ENCODE measurements around the gene VTI1A.
A peak's percentile ranks its signal among the peaks of the same experiment; 100 is the strongest.

VTI1A gene

DNA sequence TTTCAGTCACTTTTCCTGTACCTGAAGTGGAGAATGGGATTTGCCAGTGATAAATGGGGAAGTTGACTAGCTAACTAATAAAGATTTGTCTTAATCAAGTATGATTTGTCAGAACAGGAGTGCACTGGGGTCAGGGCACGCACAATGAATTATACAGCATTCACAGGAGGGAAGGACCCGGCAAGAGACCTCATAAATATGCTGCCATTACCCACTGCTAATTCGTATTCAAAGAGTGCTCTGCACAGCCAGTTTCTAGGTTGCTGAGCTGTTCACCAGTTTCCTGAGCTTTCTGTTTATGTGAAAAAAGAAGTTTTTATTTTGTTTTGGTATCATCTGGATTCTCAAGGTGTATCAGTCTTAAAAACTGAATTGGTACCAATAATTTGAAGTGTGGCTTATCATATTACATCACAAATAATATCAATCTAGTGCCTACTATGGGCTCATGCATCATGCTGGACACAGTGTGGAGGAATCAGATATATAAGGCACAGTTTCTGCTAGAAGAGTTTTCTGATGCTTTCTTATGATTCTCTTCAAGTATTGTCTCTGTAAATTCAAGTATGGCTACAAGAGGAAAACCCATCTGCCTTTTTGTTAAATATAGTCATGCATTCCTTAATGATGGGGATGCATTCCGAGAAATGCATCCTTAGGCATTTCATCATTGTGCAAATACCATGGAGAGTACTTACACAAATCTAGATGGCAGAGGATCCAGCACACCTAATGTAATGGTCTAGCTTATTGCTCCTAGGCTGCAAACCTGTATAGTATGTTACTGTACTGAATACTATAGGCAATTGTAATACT, 202.2 kb downstream of the VTI1A start:
- no peak for DNase-seq
- in situ Hi-C loops (cut with HindIII; ENCODE audit: low pct_ligation_motif_present, low pct_unique_long_range_greater_than_20kb, low sequenced_read_pairs), result no loop called here

DNA sequence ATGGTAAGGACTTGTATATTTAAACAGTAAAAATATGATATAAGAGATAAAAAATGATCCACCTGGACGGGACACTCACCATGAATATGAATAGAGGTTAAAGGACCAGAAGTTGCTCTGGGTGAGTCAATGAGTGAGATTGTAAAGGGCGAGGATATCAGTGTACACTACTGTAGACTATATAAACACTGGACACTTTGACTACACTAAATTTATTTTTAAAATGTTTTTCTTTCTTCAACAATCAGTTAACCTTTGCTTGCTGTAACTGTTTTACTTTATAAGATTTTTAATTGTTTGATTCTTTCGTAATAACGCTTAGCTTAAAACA, 202.8 kb downstream of the VTI1A start:
- DNase-seq, result no peak
- in situ Hi-C loops (cut with HindIII; ENCODE audit: low pct_ligation_motif_present, low pct_unique_long_range_greater_than_20kb, low sequenced_read_pairs), result no loop called here

GRCh38 chr10:112650588-112651030, 203.6 kb downstream of the VTI1A start:
- in situ Hi-C loops (cut with HindIII; ENCODE audit: low pct_ligation_motif_present, low pct_unique_long_range_greater_than_20kb, low sequenced_read_pairs), result no loop called here
- no peak for DNase-seq

DNA sequence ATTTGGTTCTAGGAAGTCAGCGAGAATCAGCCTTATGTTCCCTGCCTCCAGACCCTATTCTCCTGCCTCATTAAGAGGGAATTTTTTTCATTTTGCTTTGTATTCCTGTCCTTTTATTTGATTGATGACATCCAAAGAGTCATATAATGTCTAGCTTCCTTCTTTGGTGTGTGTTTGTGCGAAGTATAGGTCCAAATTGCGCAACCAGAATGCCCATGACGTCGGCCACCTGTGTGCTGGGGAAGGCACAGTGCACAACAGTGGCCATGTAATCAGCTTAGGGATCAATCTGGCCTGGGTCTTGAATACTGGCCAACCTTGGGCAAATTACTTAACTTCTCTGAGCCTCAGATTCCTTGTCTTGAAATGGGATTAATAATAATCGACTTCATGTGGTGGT, 206.2 kb downstream of the VTI1A start:
- in situ Hi-C loops (cut with HindIII; ENCODE audit: low pct_ligation_motif_present, low pct_unique_long_range_greater_than_20kb, low sequenced_read_pairs), result no loop called here

DNA sequence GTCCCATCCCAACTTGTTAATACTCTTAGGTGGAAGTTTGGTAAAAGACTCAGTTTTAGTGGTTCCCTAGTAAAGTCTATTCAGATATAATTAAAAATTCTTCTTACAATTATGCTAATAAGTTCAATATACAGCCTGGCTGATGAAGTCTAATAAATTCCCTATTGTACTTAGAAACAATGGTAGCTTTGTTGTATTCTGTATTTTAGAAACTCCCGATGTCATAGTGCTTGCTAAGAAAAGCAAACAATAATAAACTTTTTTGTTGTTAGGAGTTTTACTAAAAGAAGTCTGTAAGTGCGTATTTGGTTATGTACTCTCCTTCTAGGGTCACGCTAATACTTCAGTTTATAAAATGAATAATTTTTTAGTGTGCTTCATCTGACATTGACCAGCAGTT, 206.8 kb downstream of the VTI1A start:
- DNase-seq, result no peak
- in situ Hi-C loops (cut with HindIII; ENCODE audit: low pct_ligation_motif_present, low pct_unique_long_range_greater_than_20kb, low sequenced_read_pairs), result no loop called here

More for the DNA sequence above, 206.2 kb downstream of the VTI1A start:
- DNase-seq, result no peak

DNA sequence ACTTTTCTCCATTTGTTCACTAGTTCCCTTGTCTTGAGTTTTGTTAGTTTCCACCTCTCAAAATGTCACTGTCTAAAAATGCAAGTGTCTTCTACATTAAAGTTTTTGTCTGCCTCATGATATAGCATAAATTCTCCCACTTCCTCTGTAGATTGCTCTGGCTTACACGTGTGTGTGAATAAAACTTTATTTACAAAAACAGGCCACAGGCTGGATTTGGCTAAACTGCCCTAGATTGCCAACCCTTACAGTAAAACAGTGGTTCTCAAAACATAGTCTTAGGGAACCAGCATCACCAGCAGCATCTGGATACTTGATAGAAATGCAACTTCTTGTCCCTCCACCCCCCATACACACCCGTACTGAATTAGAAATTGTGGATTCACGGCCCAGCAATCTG, 207.8 kb downstream of the VTI1A start:
- in situ Hi-C loops (cut with HindIII; ENCODE audit: low pct_ligation_motif_present, low pct_unique_long_range_greater_than_20kb, low sequenced_read_pairs), result no loop called here
- no peak for DNase-seq

DNA sequence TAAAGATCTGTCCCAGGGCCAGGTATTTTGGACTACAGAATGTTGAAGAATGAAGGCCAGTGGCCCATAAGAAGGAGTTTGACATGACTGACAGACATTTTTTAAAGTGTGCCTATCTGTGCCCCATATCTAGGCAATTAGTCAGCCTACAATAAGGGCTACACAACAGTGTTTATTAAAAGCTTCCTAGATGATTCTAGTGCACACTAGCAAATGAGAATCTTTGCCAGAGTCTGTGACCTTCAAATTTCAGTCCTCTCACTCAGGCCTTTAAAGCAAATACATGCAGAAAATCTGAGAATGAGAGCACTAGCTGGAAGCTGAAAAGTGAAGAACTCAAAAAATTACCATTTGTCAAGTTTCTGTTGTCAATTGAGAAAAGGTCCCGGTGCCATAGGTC, 208.7 kb downstream of the VTI1A start:
- in situ Hi-C loops (cut with HindIII; ENCODE audit: low pct_ligation_motif_present, low pct_unique_long_range_greater_than_20kb, low sequenced_read_pairs), result no loop called here
- no peak for DNase-seq

- no peak for DNase-seq
- in situ Hi-C loops (cut with HindIII; ENCODE audit: low pct_ligation_motif_present, low pct_unique_long_range_greater_than_20kb, low sequenced_read_pairs), result no loop called here
These were observed 211.4 kb downstream of the VTI1A start for GRCh38 chr10:112658465-112658864.

DNA sequence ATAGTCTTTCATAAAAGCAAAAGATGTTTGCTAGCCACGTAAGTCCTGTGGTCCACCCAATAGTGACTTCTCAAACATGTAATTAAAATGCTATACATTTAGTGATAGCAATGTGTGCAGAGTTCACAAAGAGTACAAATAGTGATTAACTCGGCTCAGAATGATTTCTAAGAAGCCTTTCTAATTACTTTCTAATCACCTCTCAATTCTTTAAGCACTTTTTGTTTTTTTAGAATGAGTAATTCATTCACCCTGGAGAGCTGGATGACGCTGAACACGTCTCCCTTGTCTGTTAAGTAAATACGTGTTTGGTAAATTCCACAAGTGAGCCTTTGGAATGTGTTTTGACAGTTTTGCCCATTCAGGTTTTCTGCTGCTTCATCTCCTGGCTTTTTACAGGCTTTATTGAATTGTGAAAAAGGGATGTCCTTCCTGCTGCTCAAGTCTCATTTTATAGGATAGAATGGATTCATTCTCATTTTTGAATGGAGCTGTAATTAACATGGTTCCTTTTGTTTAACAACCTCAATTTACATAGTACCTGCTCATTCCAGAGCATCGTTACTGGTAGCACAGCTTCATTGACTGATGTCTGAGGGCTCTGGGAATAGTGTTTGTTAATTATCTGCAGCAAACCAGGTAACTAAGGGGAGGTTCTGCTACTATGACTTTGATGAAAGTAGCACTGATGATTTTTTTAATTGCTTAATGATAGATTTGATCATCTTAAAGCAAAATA, 212.1 kb downstream of the VTI1A start:
- in situ Hi-C loops (cut with HindIII; ENCODE audit: low pct_ligation_motif_present, low pct_unique_long_range_greater_than_20kb, low sequenced_read_pairs), result no loop called here
- DNase-seq, result peak; percentile 26

GRCh38 chr10:112663234-112664125, 216.5 kb downstream of the VTI1A start:
- DNase-seq, result peak; percentile 93
- in situ Hi-C loops (cut with HindIII; ENCODE audit: low pct_ligation_motif_present, low pct_unique_long_range_greater_than_20kb, low sequenced_read_pairs), result no loop called here

GRCh38 chr10:112666094-112666493, 219.1 kb downstream of the VTI1A start:
- DNase-seq, result no peak
- in situ Hi-C loops (cut with HindIII; ENCODE audit: low pct_ligation_motif_present, low pct_unique_long_range_greater_than_20kb, low sequenced_read_pairs), result no loop called here

GRCh38 chr10:112669989-112670388, 223.0 kb downstream of the VTI1A start:
- in situ Hi-C loops (cut with HindIII; ENCODE audit: low pct_ligation_motif_present, low pct_unique_long_range_greater_than_20kb, low sequenced_read_pairs), result no loop called here
- no peak for DNase-seq

- in situ Hi-C loops (cut with HindIII; ENCODE audit: low pct_ligation_motif_present, low pct_unique_long_range_greater_than_20kb, low sequenced_read_pairs), result no loop called here
- peak; percentile 17 for DNase-seq
These were observed 224.7 kb downstream of the VTI1A start for GRCh38 chr10:112671743-112672142.

- in situ Hi-C loops (cut with HindIII; ENCODE audit: low pct_ligation_motif_present, low pct_unique_long_range_greater_than_20kb, low sequenced_read_pairs), result no loop called here
- DNase-seq, result peak; percentile 76
These were observed 225.7 kb downstream of the VTI1A start for GRCh38 chr10:112672706-112673105.

GRCh38 chr10:112675560-112676083, 228.6 kb downstream of the VTI1A start:
- in situ Hi-C loops (cut with HindIII; ENCODE audit: low pct_ligation_motif_present, low pct_unique_long_range_greater_than_20kb, low sequenced_read_pairs), result no loop called here
- no peak for DNase-seq

DNA sequence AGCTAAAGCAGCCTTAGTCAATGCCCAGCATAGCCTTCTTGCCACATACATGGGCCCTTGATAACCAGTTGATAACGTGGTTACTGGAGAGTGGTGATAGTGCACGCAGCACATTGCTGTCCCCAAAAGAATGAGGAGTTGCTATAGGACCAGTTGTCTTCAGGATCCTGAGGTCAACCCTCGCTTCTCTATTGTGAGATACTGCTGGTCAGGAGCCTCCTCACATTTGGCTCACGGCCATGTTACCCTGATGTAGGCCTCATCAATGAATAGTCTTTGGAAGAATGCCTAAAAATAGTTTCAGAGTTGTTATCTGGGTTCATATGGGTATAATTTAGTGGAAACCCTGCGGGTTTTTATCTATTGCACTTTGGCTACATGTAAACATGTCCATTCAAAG, 230.7 kb downstream of the VTI1A start:
- no peak for DNase-seq
- in situ Hi-C loops (cut with HindIII; ENCODE audit: low pct_ligation_motif_present, low pct_unique_long_range_greater_than_20kb, low sequenced_read_pairs), result no loop called here

DNA sequence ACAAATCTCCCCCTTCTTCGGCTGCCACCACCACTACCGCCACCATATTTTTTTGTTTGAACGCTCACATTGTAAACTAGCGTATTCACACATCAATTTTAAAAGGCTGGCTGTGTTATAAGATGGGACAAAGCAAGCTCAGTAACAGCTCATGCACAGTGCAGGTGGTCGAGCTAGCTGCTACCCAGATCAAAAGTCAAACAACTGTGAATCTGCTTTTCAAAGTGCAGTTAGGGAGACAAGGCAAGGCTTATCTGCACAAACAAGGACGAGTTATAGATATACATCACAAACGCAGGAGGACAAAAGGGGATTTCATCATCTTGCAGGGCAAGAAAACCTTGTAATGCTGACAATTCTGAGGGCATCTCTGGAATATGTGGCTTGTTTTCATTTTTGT, 231.6 kb downstream of the VTI1A start:
- DNase-seq, result no peak
- in situ Hi-C loops (cut with HindIII; ENCODE audit: low pct_ligation_motif_present, low pct_unique_long_range_greater_than_20kb, low sequenced_read_pairs), result no loop called here

- in situ Hi-C loops (cut with HindIII; ENCODE audit: low pct_ligation_motif_present, low pct_unique_long_range_greater_than_20kb, low sequenced_read_pairs), result no loop called here
- DNase-seq, result no peak
These were observed 232.0 kb downstream of the VTI1A start for GRCh38 chr10:112678987-112679386.

- in situ Hi-C loops (cut with HindIII; ENCODE audit: low pct_ligation_motif_present, low pct_unique_long_range_greater_than_20kb, low sequenced_read_pairs), result no loop called here
- DNase-seq, result no peak
These were observed 232.4 kb downstream of the VTI1A start for GRCh38 chr10:112679392-112679791.

All from ACHN (cell line).